ENCODE data around the gene GAD2.
A peak's percentile ranks its signal among the peaks of the same experiment; 100 is the strongest.
"Not testable (repeated sequence)": the region's sequence is repeated elsewhere in the genome, so short reads cannot be mapped to it uniquely, and the experiment has no call there.

GAD2 gene

DNA sequence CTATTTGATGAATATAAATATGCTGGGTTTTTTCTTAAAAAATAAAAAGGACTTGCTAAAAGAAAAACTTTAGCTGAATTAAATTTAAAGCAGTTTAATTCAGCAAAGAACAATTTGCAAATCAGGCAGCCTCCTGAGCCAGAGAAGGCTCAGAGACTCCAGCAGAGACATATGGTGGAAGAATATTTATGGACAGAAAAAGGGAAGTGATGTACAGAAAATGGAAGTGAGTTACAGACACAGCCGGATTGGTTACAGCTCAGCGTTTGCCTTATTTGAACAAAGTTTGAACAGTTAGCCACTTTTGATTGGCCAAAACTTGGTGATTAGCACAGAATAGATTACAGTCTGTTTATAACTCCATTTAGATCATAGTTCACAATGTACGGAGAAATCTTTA is 110.3 kb downstream of the GAD2 start:
- DNase-seq, result no peak

DNA sequence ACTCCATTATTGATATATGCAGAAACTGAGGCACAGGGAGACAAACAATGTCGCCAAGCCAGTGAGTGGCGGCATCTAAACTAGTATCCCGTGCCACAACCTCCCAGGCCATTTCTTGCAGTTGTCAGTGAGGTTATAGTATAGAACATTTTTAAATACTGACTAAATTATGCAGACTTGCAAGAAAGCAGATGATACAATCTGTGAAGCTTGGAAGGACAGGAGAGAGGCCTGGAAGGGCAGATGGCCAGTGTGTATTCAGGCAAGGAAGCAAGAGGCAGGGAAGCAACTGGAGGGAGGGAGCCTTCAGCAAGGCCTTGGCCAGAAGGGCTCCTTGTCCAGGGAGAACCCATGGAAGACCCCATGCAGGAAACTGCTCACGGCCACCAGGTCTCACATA is 111.2 kb downstream of the GAD2 start:
- DNase-seq, result no peak

DNA sequence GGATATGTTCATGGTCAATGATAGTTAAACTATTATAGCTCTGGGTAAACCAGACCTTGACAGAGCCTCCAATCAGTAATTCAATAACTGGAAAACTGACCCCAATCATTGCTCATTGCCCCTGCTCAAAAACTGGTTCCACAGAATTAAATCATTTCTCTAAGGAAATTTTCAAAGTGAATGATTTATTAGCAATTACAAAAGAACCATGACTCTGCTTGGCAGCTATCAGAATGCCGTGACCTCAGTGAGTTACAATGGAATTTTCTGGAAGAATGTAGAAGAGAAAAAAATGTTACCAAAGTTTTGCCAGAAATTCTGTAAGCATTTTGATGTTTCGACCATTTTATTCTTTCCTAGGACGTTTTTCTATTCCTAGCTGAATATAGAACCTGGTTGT is 114.8 kb downstream of the GAD2 start:
- no peak for DNase-seq

DNA sequence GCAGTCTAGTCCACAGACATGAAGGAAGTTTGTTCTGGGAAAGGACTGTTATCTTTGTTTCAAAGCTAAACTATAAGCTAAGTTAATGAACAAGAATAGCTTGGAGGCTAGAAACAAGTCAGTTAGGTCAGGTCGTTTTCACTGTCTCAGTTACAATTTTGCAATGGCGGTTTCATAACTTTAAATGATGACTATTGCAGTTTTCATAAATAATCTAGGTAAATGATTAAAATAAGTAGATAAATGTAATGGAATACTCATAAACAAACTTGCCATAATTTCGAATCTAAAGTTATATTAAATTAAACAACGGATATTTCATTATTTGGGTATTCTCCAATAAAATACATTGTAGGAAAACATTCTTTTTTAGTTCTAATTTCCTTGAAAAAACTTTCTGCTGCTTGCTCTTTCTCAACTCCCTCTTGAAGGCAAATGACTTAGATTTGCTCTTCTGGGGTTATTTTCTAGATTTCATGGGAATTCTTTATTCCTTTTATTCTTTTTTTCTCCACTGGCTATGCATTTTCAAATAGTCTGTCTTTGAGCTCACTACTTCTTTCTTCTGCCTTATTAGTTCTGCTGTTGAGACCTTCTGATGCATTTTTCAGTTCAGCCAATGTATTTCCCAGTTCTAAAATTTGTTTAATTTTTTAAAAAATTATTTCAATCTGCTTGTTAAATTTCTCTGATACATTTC is 117.8 kb downstream of the GAD2 start:
- DNase-seq, result no peak

DNA sequence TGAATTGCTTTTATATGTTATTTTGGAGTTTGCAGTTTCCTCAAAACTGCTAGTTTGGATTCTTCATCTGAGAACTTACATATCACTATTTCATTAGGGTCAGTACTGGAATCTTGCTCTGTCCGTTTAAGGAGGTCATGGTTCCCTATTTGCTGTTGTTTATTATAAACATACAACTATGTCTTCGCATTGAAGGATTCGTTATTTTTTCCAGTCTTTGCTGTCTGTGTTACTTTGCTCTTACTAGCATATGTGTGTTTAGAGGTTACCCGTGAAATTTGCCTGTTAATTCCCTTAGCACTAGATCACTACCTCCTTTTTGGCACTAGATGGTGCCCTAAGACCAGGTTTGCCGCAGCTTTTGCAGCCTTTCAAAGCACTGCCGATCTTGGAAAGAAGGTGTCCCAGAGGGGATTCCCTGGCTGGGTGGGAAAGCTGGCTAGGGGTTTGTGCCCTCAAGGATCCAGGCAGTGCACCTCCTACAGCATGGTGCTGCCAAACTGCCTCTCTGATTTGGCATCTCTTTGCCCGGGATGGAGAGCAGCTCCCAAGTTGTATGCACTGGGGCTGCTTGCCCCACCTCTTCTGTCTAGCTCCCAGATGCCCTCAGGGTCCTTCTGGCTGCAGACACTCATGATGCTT is 118.5 kb downstream of the GAD2 start:
- DNase-seq, result peak; percentile 31 to 81 (median 53)

DNA sequence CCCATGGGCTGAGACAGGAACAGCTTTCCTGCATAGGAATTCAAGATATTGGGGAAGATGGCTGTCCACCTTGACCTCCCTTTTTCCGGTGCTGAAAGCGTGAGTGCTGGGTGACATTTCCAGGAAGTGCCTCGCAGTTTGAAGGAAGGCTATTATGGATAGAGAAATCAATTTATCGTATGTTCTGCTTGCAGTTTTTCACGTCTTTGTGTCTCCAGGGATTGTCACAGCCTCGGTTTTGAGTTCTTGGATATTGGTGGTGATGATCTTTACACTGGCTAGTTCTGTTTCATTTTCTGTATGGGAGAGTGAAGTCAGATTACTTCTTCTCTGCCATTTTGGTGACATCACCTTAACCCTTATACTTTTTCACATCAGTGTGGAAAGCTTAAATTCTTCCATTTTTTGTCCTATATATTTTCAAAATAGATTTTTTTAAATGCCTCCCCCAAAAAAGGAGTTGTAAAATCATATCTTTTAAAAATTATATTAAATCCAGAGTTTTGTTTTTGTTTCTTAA is 119.1 kb downstream of the GAD2 start:
- no peak for DNase-seq

DNA sequence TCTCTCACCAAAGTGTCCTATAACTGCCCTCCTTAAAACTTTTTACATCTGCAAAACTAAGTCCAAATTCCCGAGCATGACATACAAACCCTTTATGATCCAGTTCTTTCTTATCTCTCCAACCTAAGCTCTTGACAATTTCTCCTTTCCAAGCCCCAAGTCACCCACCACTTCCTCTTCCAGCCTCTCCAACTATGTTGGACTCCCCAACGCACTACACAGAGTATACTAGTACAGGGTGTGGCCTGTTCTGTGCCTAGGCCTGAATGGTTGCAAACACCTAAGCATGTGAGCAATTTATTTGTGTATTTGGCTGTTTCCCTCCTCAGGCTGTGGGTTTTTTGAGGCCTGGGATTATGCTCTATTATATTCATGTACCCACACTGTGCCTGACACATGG is 120.4 kb downstream of the GAD2 start:
- DNase-seq, result no peak

DNA sequence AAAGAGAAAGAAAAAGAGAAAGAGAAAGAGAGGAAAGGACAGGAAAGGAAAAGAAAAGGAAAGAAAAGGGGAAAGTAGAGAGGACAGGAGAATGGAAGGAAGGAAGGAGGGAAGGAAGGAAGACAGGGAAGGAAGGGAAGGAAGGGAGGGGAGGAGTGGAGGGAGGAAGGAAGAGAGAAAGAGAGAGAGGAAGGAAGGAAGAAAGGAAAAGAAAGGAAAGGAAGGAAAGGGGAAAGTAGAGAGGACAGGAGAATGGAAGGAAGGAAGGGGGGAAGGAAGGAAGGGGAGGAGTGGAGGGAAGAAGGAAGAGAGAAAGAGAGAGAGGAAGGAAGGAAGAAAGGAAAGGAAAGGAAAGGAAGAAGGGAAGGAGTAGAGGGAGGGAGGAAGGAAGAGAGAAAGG is 125.1 kb downstream of the GAD2 start:
- DNase-seq, result no peak

DNA sequence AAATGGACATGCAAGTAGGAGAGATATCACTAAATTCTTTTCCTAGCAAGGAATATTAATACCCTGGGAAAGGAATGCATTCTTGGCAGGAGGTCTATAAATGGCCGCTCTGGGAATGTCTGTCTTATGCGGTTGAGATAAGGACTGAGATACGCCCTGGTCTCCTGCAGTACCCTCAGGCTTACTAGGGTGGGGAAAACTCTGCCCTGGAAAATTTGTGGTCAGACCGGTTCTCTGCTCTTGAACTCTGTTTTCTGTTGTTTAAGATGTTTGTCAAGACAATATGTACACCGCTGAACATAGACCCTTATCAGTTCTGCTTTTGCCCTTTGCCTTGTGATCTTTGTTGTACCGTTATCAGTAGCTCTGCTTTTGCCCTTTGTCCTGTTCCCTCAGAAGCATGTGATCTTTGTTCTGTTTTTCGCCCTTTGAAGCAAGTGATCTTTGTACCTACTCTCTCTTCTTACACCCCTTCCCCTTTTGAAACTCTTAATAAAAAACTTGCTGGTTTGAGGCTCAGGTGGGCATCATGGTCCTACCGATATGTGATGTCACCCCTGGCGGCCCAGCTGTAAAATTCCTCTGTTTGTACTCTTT is 132.3 kb downstream of the GAD2 start:
- not testable (repeated sequence) for DNase-seq
